Uterus (tissue), 2 donors: ENCODE results near the gene CLPSL2.

Experiments used
- POLR2A ChIP-seq, 2 donors: fragments of 450-650 bp; IDR thresholded peaks; one replicate each; pipeline ENCODE4 v1.6.1; 2016; ENCODE audit warnings: antibody characterized with exemption in 2 of 2, mild to moderate bottlenecking in 1 of 2, moderate library complexity in 1 of 2
- TF ChIP-seq, protein P1 (sequence below), 4 experiments: fragments of 200-600 bp in 2 of 4; fragments of 450-650 bp in 2 of 4; sonication (generic) in 2 of 4; IDR thresholded peaks; one replicate each; pipeline ENCODE4 v1.5.1; 2016 to 2019; ENCODE audit warnings: antibody characterized with exemption in 4 of 4, mild to moderate bottlenecking in 2 of 4, moderate library complexity in 1 of 4

DNA sequence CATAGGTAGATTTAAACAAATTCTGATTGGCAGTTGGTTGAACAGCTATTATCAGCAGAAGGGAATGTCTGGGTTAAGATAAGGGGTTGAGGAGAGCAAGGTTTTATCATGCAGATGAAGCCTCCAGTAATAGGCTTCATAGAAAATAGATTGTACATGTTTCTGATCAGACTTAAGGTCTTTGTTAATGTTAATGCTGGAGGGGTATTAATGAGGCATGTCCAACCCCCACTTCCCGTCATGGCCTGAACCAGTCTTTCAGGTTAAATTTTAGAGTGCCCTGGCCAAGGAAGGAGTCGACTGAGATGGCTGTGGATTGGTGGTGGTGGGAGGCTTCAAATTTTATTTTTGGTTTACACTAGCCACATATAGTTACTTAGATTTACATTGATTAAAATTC, 7.8 kb downstream of the CLPSL2 start:
- TF ChIP-seq, protein P1, sequence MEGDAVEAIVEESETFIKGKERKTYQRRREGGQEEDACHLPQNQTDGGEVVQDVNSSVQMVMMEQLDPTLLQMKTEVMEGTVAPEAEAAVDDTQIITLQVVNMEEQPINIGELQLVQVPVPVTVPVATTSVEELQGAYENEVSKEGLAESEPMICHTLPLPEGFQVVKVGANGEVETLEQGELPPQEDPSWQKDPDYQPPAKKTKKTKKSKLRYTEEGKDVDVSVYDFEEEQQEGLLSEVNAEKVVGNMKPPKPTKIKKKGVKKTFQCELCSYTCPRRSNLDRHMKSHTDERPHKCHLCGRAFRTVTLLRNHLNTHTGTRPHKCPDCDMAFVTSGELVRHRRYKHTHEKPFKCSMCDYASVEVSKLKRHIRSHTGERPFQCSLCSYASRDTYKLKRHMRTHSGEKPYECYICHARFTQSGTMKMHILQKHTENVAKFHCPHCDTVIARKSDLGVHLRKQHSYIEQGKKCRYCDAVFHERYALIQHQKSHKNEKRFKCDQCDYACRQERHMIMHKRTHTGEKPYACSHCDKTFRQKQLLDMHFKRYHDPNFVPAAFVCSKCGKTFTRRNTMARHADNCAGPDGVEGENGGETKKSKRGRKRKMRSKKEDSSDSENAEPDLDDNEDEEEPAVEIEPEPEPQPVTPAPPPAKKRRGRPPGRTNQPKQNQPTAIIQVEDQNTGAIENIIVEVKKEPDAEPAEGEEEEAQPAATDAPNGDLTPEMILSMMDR (IDR thresholded peaks at IDR 0.05) = no peak
- TF ChIP-seq POLR2A (IDR thresholded peaks at IDR 0.05) = no peak
